Thymus (tissue), 11 donors: Measurements from ENCODE around the gene PRR13. TPM values are rescaled to one million over a fixed set of nuclear protein-coding genes. Genes with fewer than 3 reads are reported as not detected.

ENCODE experiments used
- DNase-seq, 9 donors: peaks; one replicate each; pipeline ENCODE4 v3.0.0-alpha.2; 2013; ENCODE audit warnings: low spot score in 9 of 9, low read depth in 6 of 9, missing footprints in 1 of 9
- H3K27ac ChIP-seq, 2 donors: one replicate each; pipeline ENCODE4 v1.5.1; 2013; ENCODE audit warnings: control low read depth in 1 of 2, low read depth in 1 of 2, low read length in 1 of 2, mild to moderate bottlenecking in 1 of 2, moderate library complexity in 1 of 2
- H3K27me3 ChIP-seq, 2 donors: one replicate each; pipeline ENCODE4 v1.5.1; 2013; ENCODE audit warnings: low read length in 1 of 2; ENCODE audit not compliant: control insufficient read depth in 2 of 2, insufficient read depth in 1 of 2
- H3K36me3 ChIP-seq, 2 donors: one replicate each; pipeline ENCODE4 v1.5.1; 2013; ENCODE audit warnings: low read length in 1 of 2, mild to moderate bottlenecking in 1 of 2, moderate library complexity in 1 of 2; ENCODE audit not compliant: control insufficient read depth in 2 of 2, insufficient read depth in 2 of 2
- H3K4me1 ChIP-seq, 2 donors: one replicate each; pipeline ENCODE4 v1.5.1; 2013; ENCODE audit warnings: low read length in 2 of 2; ENCODE audit not compliant: control insufficient read depth in 2 of 2, insufficient read depth in 2 of 2
- H3K4me3 ChIP-seq, 2 donors: one replicate each; pipeline ENCODE4 v1.5.1; 2013; ENCODE audit warnings: low read length in 2 of 2, control low read depth in 1 of 2, mild to moderate bottlenecking in 1 of 2
- H3K9me3 ChIP-seq, 2 donors: one replicate each; pipeline ENCODE4 v1.5.1; 2013; ENCODE audit warnings: low read length in 1 of 2, mild to moderate bottlenecking in 1 of 2; ENCODE audit not compliant: control insufficient read depth in 2 of 2, insufficient read depth in 1 of 2
- WGBS: extraction: QIAGEN DNeasy Blood & Tissue Kit; methylation state at CpG from one replicate; pipeline ENCODE4 v1.1.7; 2013; 5-methylcytosine and 5-hydroxymethylcytosine counted together
- polyA plus RNA-seq: library from polyadenylated mRNA; stranded (reverse); fragments of 200-250 nt; gene quantifications from one replicate; pipeline ENCODE4 v1.2.3, GENCODE V29; 2013
- total RNA-seq: library from RNA; stranded (reverse); fragments of 120-200 nt; gene quantifications from one replicate; pipeline ENCODE4 v1.2.4, GENCODE V29; 2013
- donor health status: healthy.

The PRR13 gene
- total and polyA plus RNA-seq, 2 donors: 65.8 to 222 TPM

DNA sequence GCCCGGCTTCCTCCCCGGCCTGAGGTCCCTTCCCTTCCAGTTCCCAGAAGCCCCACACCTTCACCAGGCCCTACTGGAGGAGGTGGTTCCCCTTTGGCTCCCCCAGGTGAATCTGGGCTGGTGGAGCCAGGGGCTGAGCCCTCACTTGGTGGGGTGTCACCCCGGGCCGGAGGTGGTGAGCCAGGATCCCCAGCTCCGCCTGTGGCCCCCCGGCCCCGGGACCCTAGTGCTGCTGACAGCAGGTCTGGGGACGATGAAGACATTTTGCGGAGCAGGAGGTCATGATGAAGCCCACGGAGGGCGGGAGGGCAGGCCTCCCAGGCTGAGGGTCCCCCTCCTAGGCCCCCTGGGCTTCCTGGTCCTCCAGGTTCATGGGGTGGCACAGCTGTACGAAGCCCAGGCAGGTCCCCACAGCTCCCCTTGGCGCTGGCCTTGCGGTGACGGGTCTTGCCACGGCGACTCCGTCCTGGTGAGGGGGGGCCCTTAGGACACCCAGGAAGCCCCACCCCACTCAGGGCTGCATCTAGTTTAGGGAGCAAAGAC, 41.2 kb downstream of the PRR13 start:
- Histone ChIP-seq H3K4me1 (no peaks in the 10 kb centered on the region), H3K4me3 (no peak overlapping the region), H3K36me3 (peaks cover 88 to 96% of the 10 kb centered on the region in 2 donors), H3K27me3 (no peaks in the 10 kb centered on the region), H3K27ac (no peak overlapping the region), H3K9me3 (no peaks in the 10 kb centered on the region)
- no peak for DNase-seq
- WGBS: 97% methylated on average over 18 of the region's 18 CpGs

DNA sequence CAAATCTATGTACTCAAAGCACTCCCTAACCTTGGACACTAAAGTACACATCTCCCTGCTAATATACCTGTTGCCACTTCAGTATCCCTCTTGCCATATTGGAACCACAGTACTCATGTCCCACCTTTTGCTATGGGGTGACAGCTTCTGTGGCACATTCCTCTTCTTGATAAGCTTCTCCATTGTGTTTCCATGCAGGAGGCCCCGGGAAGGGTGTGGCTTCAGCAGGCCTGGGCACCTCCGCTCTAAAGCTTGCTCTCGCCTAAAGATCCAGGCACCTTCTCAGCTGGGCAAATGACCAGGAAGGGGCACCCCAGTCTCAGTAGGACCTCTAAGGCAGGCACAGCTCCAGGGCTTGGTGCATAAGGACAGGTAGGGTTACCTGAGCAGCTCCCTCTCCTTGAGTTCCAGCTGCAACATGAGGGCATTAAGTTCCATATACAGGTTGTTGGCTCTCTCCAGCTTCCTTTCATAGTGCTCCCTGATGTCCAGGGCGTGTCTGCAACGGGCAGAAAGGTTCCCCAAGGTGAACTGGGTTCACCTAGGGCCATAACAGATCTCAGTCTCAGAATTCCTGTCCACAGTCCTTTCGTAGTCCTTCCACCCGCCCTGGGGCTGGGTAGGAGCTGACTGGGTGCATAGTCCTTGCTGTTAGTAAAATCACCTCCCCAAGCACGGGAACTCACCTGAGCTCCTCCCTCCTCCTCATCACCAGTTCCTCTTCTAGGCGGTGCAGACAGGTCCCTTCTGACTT, 41.9 kb downstream of the PRR13 start:
- Histone ChIP-seq H3K4me1 (no peaks in the 10 kb centered on the region), H3K27ac (no peak overlapping the region), H3K27me3 (no peaks in the 10 kb centered on the region), H3K4me3 (no peak overlapping the region), H3K9me3 (no peaks in the 10 kb centered on the region), H3K36me3 (peaks cover 85 to 92% of the 10 kb centered on the region in 2 donors)
- no peak for DNase-seq
- 95% methylated on average over 9 of the region's 9 CpGs for WGBS

DNA sequence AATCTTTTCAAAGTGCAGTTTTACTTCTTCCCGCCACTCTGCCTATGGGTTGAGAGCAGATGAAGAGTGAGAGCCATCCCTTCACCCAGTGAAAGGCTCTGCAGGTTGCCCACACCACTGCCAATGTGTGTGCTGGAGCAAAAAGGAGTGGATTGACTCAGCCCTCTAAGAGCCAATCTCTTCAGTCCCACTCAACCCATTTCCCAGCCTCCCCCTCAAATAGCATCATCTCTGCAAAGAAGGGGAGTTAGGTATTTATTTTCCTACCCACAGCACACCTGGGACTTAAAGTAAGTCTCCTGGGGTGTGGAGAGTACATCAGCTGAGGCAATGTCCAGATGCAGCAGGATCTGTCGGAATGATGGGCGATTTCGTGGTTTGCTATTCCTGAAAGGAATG, 42.4 kb downstream of the PRR13 start:
- no peak overlapping the region for H3K4me3 ChIP-seq
- 97% methylated on average over 4 of the region's 4 CpGs for WGBS
- DNase-seq: no peak
- H3K4me1 ChIP-seq: no peaks in the 10 kb centered on the region
- no peaks in the 10 kb centered on the region for H3K9me3 ChIP-seq
- H3K36me3 ChIP-seq: peaks cover 80 to 86% of the 10 kb centered on the region in 2 donors
- no peak overlapping the region for H3K27ac ChIP-seq
- no peaks in the 10 kb centered on the region for H3K27me3 ChIP-seq

DNA sequence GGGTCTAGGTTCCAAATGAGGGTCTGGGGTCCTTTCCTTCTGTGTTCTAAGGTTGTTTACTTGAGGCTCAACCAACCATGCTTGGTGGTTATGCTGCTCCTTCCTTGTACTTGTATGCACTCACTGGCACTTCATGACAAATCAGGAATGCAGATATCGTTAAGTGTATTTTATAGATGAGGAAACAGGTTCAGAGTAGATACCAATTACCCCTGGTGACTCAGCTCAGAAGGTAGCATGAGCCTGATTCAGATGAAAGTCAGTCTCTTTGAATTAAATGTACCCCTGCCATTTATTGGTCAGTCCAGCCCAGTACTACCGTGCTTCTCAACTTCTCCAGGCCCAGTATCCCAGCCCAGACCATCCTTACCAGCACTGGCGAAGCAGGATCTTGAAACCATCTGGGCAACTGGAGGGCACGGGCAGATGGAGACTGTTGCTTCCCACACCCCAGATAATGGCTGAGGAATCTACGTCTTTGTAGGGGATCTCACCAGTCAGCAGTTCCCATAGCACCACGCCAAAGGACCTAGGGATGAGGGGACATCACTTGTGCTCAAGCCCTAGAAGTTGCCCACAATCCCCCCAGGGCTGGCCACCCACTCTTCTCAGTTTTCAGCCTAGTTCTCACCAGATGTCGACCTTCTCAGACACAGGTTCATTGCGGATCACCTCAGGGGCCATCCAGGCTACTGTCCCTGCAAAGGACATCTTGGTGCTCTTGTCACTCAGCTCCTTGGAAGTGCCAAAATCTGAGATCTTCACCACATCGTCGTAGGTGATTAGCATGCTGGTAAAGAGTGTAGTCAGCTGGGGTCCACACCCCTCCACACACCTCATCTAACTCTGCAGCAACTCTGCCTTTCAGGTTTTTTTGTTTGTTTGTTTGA, 43.4 kb downstream of the PRR13 start:
- Histone ChIP-seq H3K27ac (no peak overlapping the region), H3K36me3 (peaks cover 73 to 76% of the 10 kb centered on the region in 2 donors), H3K9me3 (no peaks in the 10 kb centered on the region), H3K4me3 (no peak overlapping the region), H3K27me3 (no peaks in the 10 kb centered on the region), H3K4me1 (no peaks in the 10 kb centered on the region)
- 98% methylated on average over 10 of the region's 10 CpGs for WGBS
- no peak for DNase-seq

DNA sequence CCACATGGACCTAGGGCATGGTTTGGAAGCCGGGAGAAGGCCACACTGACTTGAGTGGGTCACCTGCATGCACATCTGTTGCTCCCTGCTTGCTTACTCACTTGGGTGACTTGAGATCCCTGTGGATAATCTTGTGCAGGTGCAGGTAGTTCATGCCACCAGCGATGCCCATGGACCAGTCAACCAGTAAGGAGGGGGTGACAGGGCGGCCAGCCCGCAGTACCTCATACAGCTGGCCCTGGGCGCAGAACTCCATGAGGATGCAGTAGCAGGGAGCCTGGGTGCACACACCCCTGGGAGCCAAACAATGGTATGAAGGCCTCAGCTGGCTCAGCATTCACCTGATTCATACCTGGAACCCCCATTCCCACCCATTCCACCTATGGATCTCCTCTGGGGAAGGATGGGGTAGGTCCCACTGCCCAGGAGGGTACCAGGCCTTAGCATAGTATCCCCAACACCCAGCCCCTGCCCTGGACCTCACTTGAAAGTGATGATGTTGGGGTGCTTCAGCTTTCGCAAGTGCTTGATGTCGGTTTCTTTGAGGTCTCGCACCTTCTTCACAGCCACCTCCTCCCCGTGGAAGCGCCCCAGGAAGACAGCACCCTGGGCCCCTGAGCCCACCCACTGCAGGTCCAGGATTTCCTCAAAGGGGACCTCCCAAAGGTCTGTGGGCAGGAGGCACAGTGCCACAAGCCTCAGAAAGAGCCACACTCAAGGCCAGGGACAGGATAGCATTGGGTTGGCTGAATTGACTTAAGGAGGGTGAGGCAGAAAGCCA, 44.6 kb downstream of the PRR13 start:
- peaks cover 62 to 64% of the 10 kb centered on the region in 2 donors for H3K36me3 ChIP-seq
- DNase-seq: no peak
- H3K27me3 ChIP-seq: no peaks in the 10 kb centered on the region
- no peak overlapping the region for H3K4me3 ChIP-seq
- 98% methylated on average over 10 of the region's 10 CpGs for WGBS
- no peaks in the 10 kb centered on the region for H3K4me1 ChIP-seq
- no peak overlapping the region for H3K27ac ChIP-seq
- H3K9me3 ChIP-seq: no peaks in the 10 kb centered on the region

DNA sequence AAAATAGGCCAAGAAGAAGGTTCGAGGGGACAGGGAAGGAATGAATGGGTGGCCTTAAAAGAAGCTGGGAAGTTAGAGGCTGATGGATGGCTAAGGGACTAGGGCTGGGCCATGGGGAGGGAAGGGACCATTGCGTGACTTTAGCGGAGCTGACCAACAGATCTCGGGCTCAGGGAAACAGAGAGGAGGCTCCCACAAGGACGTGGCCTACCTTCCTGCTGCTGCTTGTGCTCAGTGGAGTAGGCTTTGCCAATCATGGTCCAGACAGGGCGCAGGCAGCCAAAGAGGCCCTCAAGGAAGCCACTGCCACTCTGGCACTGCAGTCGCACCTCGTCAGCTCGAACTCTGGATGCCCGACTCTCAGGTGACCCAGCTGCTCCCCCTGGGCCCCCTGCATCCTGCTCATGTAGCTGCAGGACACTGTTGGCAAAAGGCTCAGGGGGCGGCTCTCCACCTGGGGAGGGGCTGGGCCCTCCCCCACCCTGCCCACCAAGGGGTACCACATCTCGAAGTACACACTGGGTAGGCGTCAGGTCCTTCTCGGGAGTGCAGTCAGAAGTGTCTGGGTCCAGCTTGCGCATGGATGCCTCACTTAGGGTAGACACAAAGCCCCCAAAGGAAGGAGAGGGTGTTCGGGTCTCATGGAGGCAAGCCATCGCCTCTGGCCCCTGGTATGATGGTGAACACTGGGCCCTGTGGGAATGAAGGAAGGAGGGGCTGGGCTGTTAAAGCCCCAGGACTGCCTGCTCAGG, 45.4 kb downstream of the PRR13 start:
- no peaks in the 10 kb centered on the region for H3K27me3 ChIP-seq
- 95% methylated on average over 17 of the region's 17 CpGs for WGBS
- no peak for DNase-seq
- H3K36me3 ChIP-seq: peaks cover 55 to 57% of the 10 kb centered on the region in 2 donors
- no peaks in the 10 kb centered on the region for H3K9me3 ChIP-seq
- peak overlapping the region in 1 of 2 donors; percentile 26 for H3K27ac ChIP-seq
- peaks cover 0 to under 1% of the 10 kb centered on the region in 2 donors for H3K4me1 ChIP-seq
- no peak overlapping the region for H3K4me3 ChIP-seq

DNA sequence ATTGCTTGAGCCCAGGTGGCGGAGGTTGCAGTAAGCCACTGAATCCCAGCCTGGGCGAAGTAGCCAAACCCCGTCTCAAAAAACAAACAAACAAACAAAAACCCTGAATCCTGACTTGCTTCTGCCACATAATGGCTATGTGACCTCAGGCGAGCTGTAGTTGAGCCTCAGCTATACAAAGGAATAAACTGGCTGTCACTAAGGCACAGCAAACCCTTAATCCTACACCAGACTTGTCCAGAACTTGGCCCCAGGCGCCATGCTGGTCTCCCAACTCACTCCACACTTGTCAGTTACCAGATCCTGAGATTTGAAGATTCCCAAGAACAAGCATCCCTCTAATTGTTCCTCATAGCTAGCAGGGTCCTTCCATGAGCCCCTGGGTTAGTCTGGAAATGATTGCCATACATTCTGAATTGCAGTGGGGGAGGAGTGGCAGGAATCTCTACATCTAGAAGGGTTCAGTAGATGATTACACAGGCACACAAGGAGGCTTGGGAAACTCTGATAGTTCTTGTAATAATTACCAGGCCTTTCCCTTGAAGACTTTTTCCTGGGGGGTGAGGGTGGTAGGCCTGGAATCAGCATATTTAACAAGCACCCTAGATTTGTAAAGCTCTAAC, 47.8 kb downstream of the PRR13 start:
- H3K36me3 ChIP-seq: peaks cover 33 to 34% of the 10 kb centered on the region in 2 donors
- no peaks in the 10 kb centered on the region for H3K9me3 ChIP-seq
- H3K27me3 ChIP-seq: no peaks in the 10 kb centered on the region
- DNase-seq: no peak
- H3K4me3 ChIP-seq: no peak overlapping the region
- WGBS: 96% methylated on average over 5 of the region's 5 CpGs
- H3K4me1 ChIP-seq: peaks cover 9 to 21% of the 10 kb centered on the region in 2 donors
- no peak overlapping the region for H3K27ac ChIP-seq

DNA sequence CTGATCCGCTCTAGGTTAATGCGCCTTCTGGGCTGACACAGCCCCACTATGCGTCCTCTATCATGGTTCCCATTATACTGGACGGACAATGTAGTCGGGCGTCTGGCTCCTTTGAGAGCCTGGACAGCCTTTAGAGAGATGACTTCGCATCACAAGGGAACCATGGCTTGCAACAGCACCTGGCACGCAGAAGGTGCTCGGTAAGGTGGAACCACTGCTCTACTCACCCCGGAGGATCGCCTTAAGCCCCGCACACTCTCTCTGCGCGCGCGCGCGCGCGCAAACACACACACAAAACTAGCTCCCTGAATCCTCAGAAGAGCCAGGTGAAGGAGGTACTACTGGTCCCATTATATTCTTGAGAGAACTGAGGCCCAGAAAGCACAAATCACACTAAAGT, 50.7 kb downstream of the PRR13 start:
- WGBS: 77% methylated on average over 20 of the region's 20 CpGs
- peaks cover 14 to 30% of the 10 kb centered on the region in 2 donors for H3K4me1 ChIP-seq
- peak in 1 of 9 donors; percentile 40 for DNase-seq

More for the DNA sequence above, 50.7 kb downstream of the PRR13 start:
- Histone ChIP-seq H3K9me3 (no peaks in the 10 kb centered on the region), H3K27ac (peak overlapping the region; percentile 46 to 82), H3K27me3 (no peaks in the 10 kb centered on the region), H3K36me3 (peaks cover 6 to 7% of the 10 kb centered on the region in 2 donors), H3K4me3 (peak overlapping the region; percentile 65 to 67)
